ENCODE measurements around the gene DNAAF5.

Gene DNAAF5

DNA sequence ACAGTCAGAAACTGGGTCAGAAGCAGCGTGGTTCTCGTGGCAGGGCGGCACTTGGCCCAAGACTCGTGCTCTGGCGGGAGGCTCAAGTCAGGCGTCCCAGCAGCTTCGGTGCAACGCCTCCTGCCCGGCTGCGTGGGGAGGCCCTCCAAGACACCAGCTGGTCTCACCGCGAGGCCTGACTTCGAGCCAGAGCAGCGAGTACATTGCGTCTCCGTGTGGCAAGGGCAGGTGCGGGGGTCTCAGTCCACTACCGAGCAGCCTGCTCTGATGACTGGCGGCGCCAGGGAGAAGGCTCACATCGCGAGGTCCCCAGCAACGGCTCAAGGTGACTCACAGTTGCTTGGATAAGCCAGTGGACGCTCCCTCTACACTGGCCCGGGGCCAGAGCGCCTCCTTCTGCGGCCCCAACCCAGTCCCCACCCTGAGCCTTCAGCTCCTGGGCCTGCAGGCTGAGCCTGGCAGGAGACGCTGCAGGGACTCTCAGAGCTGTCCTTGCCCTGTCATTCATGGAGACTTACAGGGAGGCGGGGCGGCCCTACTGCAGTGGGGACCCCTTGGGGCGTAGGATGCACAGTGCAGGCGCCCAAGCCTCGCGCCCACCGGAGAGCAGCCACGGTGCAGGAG, 42.5 kb downstream of the DNAAF5 start:
- no peak for DNase-seq (ENCODE audit: low read depth)

- DNase-seq (ENCODE audit: low read depth), result no peak
These were observed 43.8 kb downstream of the DNAAF5 start for GRCh38 chr7:770336-770735.

GRCh38 chr7:770741-771166, 44.3 kb downstream of the DNAAF5 start:
- DNase-seq (ENCODE audit: low read depth), result no peak

GRCh38 chr7:771234-772004, 44.9 kb downstream of the DNAAF5 start:
- DNase-seq (ENCODE audit: low read depth), result no peak

DNA sequence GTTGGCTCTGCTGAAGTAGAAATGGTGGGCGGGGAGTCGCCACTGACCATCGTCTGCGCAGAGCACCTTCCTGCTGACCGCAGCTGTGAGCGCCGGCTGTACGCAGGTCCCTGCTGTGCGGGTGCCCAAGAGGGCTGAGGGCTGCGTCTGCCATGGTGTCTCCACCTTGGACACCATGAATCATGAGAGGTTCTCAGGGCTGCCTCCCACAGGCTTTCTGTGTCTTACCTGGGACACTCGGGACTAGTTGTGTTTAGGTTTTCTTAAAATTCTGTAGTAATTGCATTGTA, 45.5 kb downstream of the DNAAF5 start:
- no peak for DNase-seq (ENCODE audit: low read depth)

DNA sequence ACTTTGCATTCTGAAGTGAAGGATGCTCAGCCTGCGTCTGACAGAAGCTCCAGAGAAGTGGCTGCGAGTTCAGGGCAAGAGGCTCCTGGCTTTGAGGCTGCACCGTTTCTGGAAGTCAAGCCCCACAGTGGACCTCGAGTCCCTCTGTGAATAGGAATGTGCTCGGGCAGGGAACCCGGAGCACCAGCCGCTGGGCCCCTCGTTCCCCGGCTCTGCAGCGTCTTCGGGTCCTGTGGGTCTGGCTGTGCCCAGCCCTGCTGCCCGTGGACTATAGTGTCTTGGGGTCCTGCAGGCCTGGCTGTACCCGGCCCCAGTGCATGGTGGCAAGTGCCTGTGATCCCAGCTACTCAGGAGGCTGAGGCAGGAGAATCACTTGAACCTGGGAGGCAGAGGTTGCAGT, 45.9 kb downstream of the DNAAF5 start:
- DNase-seq (ENCODE audit: low read depth), result no peak

DNA sequence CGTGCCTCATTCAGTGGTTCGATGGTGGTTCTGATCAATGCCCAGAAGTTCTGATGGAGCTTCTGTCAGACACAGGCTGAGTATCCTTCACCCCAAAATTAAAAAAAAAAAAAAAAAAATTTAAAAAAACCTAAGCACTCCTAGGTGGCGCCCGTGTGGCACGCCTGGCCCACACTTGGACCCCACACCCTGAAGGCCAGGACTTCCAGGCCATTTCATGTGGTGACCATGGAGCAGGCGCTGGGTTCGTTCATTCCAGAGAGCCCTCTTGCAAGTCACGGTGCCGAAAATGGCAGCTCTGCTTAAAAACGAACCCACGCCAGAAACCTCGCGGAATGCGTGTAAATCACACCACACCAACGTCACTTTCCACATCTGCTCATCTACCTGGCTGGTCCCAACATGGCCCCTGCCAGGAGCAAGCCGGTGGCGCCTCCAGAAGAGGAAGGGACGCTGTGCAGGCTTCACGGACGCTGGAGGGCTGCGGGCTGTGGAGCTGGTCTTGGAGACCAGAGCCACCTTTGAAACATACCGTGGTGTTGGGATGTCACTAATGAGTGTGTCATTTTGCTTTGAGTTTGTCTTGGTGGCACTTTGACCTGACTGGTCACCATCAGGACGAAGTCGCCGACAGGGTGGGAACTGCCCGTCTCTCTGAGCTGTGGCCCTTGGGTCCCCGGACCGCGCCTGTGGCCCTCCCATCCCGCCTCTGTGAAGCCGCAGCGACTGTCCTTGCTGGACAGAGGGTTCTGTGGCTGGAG, 46.5 kb downstream of the DNAAF5 start:
- DNase-seq (ENCODE audit: low read depth), result no peak

DNA sequence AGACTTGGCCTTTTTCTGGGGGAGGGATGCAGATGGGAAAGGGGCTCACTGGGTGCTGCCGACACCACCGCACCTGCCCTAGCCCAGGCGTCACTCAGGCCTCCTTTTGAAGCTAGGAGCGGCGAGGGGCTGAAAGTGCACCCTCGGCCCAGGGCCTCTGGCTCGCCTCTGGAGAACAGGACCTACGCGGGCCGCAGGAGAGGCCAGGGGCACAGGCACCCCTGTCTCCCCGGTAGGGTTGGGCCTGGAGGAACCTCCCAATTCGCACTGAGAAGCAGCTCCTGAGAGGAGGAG, 47.1 kb downstream of the DNAAF5 start:
- no peak for DNase-seq (ENCODE audit: low read depth)

DNA sequence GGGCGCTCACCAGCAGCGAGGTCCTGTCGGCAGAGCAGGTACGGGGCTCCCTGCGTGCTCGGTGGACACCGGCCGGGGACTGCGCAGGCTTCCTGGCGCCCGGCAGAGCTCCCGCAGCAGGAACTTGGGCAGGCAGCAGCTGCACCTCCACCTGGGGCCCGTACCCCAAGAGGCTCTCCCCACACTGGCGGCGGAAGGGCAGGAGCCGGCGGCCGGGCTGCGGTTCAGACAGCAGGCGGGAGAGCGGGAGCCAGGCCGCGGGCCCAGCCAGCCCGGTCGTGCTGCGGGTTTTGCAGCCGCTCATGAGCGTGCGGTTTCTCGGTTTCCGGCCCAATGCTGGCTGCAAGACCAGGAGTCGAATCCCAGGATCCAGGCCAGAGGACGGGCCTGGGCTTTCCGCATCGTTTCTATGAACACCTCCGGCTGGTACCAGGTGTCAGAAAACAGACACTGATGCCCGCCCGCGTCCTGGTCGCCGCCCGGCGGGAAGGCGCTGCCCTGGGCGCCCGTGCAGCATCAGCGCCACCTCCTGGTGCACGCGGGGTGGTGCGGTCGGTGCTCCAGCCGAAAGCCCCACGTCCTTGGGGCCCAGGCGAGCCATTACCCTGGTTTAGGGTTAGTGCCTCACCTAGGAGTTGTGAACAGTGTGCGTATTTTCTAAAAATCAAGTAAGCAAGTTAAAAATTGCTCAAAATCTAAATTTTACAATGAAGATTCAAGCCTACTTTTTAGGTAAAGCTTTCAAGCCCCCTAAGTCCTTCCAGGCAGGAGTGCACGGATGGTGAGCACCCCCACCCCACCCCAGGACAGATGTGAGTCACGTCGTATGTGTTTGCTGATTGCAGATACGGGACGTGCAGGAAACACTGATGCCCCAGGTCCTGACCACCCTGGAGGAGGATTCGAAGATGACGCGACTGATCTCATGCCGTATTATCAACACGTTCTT, 47.9 kb downstream of the DNAAF5 start:
- DNase-seq (ENCODE audit: low read depth), result no peak

GRCh38 chr7:776381-776780, 49.9 kb downstream of the DNAAF5 start:
- DNase-seq (ENCODE audit: low read depth), result no peak

DNA sequence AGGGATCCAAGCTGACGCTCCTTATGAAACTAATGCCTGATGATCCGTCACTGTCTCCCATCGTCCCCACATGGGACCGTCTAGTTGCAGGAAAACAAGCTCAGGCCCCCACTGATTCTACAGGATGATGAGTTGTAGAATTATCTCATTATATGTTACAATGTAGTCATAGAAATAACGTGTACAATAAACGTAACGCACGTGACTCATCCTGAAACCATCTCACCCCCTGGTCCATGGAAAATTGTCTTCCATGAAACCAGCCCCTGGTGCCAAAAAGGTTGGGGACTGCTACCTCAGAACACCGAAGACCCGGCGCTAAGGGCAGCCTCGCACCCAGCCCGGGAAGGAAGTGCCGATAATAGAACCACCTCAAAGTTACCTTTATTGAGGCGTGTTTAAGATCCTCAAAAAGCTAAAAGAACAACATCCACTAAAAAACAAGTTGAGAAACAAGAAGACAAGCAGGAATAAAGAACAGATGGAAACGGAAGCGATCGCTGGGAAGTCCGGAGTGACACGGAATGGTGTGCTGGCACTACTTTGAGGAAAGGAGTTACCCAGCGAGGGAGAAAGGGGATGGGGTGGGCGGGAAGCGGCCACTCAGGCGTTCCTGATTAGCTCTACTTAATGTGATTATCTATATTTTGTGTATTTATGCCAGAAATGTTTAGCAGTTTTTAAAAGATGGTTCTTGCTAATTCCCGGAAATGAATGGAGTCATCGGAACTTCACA, 50.7 kb downstream of the DNAAF5 start:
- no peak for DNase-seq (ENCODE audit: low read depth)

DNA sequence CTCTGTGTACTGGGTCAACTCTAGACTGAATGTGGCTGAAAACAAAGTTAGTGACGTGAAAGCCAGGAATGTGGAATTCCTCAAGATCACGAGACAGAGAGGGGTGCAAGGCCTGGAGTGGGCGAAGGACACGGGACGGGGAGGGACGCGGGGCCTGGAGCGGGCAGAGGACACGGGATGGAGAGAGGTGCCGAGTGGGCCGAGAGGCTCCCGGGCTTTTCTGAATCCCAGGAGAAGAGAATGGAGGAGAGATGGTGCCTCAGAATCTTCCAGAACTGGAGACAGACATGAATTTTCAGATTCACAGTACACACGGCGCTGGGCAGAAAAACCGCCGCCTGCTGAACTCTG, 51.2 kb downstream of the DNAAF5 start:
- DNase-seq (ENCODE audit: low read depth), result no peak

DNA sequence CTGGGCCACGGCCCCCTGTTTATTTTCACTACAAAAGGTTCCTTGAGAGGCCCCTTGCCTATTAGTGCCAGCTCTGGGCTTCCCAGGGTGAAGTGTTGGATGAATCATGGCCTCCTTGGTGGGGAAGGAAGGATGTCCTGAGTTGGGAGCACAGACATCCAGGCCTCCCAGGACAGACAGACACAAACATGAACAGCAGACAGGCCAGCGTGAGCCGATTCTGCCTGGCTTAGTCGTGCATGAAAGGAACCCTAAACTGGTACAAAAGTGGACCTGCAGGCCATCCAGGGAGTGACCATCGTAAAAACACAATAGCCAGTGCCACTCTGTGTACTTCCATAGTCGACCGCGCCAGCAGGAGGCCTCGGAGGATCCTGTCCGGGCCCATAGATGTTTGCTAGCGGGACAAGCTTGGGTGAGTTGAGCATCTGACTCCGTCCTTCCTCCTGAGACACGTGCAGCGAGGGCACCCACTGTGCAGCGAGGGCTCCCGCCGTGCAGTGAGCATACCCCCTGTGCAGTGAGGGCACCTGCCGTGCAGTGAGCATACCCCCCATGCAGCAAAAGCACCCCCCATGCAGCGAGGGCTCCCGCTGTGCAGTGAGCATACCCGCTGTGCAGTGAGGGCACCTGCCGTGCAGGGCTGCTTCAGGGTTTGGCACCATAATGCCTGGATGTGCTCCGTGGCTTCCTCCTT, 51.9 kb downstream of the DNAAF5 start:
- no peak for DNase-seq (ENCODE audit: low read depth)

DNA sequence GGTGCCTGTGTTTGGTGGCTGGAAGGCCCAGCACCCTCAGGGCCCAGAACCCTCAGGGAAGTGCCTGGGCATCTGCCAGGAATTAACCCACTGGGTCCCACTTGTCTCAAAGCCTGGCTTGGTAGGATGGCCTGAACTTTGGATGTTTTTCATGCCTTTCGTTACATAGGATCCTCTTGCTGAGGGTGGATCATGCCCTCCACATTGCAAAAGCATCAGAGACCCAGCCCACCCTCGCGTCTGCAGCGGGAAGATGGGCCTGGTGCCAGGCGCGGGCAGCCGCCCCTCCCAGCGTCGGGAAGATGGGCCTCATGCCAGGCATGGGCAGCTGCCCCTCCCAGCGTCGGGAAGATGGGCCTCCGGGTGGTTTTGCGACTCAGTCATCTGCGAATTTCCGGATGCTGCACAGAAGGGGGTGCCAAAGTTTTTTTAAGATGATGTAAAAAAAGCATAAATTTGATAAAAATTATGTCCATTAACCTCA, 52.5 kb downstream of the DNAAF5 start:
- no peak for DNase-seq (ENCODE audit: low read depth)

GRCh38 chr7:779480-779879, 53.0 kb downstream of the DNAAF5 start:
- no peak for DNase-seq (ENCODE audit: low read depth)

GRCh38 chr7:780081-780480, 53.6 kb downstream of the DNAAF5 start:
- DNase-seq (ENCODE audit: low read depth), result no peak

- no peak for DNase-seq (ENCODE audit: low read depth)
These were observed 54.0 kb downstream of the DNAAF5 start for GRCh38 chr7:780516-780915.

- DNase-seq (ENCODE audit: low read depth), result no peak
These were observed 54.8 kb downstream of the DNAAF5 start for GRCh38 chr7:781186-781849.

DNA sequence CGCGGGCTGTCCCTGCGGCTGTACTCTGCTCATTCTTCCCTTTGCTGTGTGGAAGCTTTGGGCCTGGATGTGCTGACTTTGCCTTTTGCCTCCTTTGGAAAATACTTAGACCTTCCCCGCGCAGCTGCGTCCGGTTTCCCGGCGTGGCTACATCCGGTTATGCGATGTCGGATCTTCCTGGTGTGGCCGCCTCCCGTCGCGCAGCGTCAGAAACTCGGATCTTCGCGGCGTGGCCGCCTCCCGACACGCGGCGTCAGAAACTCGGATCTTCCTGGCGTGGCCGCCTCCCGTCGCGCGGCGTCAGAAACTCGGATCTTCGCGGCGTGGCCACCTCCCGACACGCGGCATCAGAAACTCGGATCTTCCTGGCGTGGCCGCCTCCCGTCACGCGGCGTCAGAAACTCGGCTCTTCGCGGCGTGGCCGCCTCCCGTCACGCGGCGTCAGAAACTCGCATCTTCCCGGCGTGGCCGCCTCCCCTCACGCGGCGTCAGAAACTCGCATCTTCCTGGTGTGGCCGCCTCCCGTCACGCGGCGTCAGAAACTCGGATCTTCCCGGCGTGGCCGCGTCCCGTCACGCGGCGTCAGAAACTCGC, 55.5 kb downstream of the DNAAF5 start:
- no peak for DNase-seq (ENCODE audit: low read depth)
